Prostate gland (tissue), 2 donors: ENCODE results near the gene ADIRF. TPM values are rescaled to one million over a fixed set of nuclear protein-coding genes. Genes with fewer than 3 reads are reported as not detected.
"Not testable (repeated sequence)": the region's sequence is repeated elsewhere in the genome, so short reads cannot be mapped to it uniquely, and the experiment has no call there.

Experiments used
- DNase-seq: peaks from one replicate; pipeline ENCODE4 v3.0.0-alpha.2; 2019; ENCODE audit warnings: low spot score
- H3K27ac ChIP-seq, 2 donors: fragments of 200-600 bp; sonication (generic); 2 replicates each; pipeline ENCODE4 v1.5.1; 2017 to 2019
- H3K27me3 ChIP-seq: fragments of 200-600 bp; sonication (generic); replicated peaks from 2 replicates; pipeline ENCODE4 v1.5.1; 2019; ENCODE audit not compliant: insufficient read depth
- H3K36me3 ChIP-seq, 2 donors: fragments of 200-600 bp; sonication (generic); 1 replicate in 1 of 2; 2 replicates in 1 of 2; pipeline versions ENCODE4 v1.5.1 to v1.8.1; 2017 to 2019
- H3K4me1 ChIP-seq: fragments of 200-600 bp; sonication (generic); replicated peaks from 2 replicates; pipeline ENCODE4 v1.5.1; 2019
- H3K4me3 ChIP-seq, 2 donors: fragments of 200-600 bp; sonication (generic); 2 replicates each; pipeline ENCODE4 v1.5.1; 2017 to 2019
- H3K9me3 ChIP-seq: fragments of 200-600 bp; sonication (generic); 2 replicates; pipeline ENCODE4 v1.5.1; 2017
- CTCF ChIP-seq, 4 experiments: fragments of 200-600 bp in 2 of 4; fragments of 450-650 bp in 2 of 4; sonication (generic) in 2 of 4; IDR thresholded peaks; 1 replicate in 3 of 4; 2 replicates in 1 of 4; pipeline ENCODE4 v1.5.1; 2016 to 2019; ENCODE audit warnings: antibody characterized with exemption in 4 of 4, mild to moderate bottlenecking in 2 of 4, moderate library complexity in 2 of 4
- POLR2A ChIP-seq: fragments of 450-650 bp; IDR thresholded peaks from one replicate; pipeline ENCODE4 v1.6.1; 2016; ENCODE audit warnings: antibody characterized with exemption, mild to moderate bottlenecking
- POLR2AphosphoS5 ChIP-seq: sonication (generic); formaldehyde crosslinking; IDR thresholded peaks from one replicate; pipeline ENCODE4 v1.6.1; 2017; ENCODE audit warnings: antibody characterized with exemption
- WGBS: methylation state at CpG from one replicate; pipeline ENCODE4 v1.1.5; 2018; 5-methylcytosine and 5-hydroxymethylcytosine counted together
- intact Hi-C: fragments of 100-400 bp; cut with DNase I; formaldehyde crosslinking; loops from one replicate; pipeline ENCODE4 v1.14.2; 2022
- total RNA-seq, 2 donors: library from RNA; depleted of rRNA; stranded (reverse); fragments of >200 nt; gene quantifications; one replicate each; pipeline ENCODE4 v1.1.0, GENCODE V29; 2016

ADIRF gene
- total RNA-seq, 2 donors from 2014 or later = 128 to 347 TPM

GRCh38 chr10:86945361-86946212 is 22.7 kb upstream of the ADIRF start:
- Histone ChIP-seq H3K9me3 (no peaks in the 10 kb centered on the region), H3K4me1 (no peaks in the 10 kb centered on the region), H3K27me3 (no peaks in the 10 kb centered on the region), H3K27ac (no peak overlapping the region), H3K36me3 (no peaks in the 10 kb centered on the region), H3K4me3 (no peak overlapping the region)
- TF ChIP-seq POLR2AphosphoS5 (no peak), POLR2A (no peak), CTCF (IDR thresholded peaks at IDR 0.05) (no peak)
- WGBS = 72% methylated on average over 17 of the region's 18 CpGs
- intact Hi-C loops = no loop called here
- no peak for DNase-seq

GRCh38 chr10:86946213-86947155 is 21.8 kb upstream of the ADIRF start:
- Histone ChIP-seq H3K36me3 (no peaks in the 10 kb centered on the region), H3K4me1 (no peaks in the 10 kb centered on the region), H3K27me3 (no peaks in the 10 kb centered on the region), H3K27ac (no peak overlapping the region), H3K4me3 (no peak overlapping the region), H3K9me3 (no peaks in the 10 kb centered on the region)
- 83% methylated on average over 13 of the region's 13 CpGs for WGBS
- intact Hi-C loops = no loop called here
- DNase-seq = no peak
- no peak for TF ChIP-seq POLR2AphosphoS5
- no peak for TF ChIP-seq CTCF (IDR thresholded peaks at IDR 0.05)
- no peak for TF ChIP-seq POLR2A

GRCh38 chr10:86947806-86948205 is 20.5 kb upstream of the ADIRF start:
- H3K27me3 ChIP-seq, H3K4me3 ChIP-seq, H3K9me3 ChIP-seq, H3K27ac ChIP-seq, DNase-seq, H3K4me1 ChIP-seq, H3K36me3 ChIP-seq, intact Hi-C loops: not testable (repeated sequence)
- 94% methylated on average over 4 of the region's 4 CpGs for WGBS

GRCh38 chr10:86950349-86950748 is 17.9 kb upstream of the ADIRF start:
- DNase-seq = no peak
- H3K27me3 ChIP-seq = no peaks in the 10 kb centered on the region
- H3K4me3 ChIP-seq = no peak overlapping the region
- no peak for TF ChIP-seq CTCF (IDR thresholded peaks at IDR 0.05)
- no peak for TF ChIP-seq POLR2AphosphoS5
- TF ChIP-seq POLR2A = no peak
- no peaks in the 10 kb centered on the region for H3K4me1 ChIP-seq
- no peak overlapping the region for H3K27ac ChIP-seq
- H3K9me3 ChIP-seq = no peaks in the 10 kb centered on the region
- WGBS = 65% methylated on average over 1 of the region's 1 CpG
- intact Hi-C loops = no loop called here
- H3K36me3 ChIP-seq = no peaks in the 10 kb centered on the region

GRCh38 chr10:86951184-86951761 is 17.0 kb upstream of the ADIRF start:
- no peak for TF ChIP-seq POLR2A
- no peak for TF ChIP-seq POLR2AphosphoS5
- TF ChIP-seq CTCF (IDR thresholded peaks at IDR 0.05) = no peak
- H3K36me3 ChIP-seq = no peaks in the 10 kb centered on the region
- no peak overlapping the region for H3K4me3 ChIP-seq
- no peaks in the 10 kb centered on the region for H3K9me3 ChIP-seq
- no peaks in the 10 kb centered on the region for H3K27me3 ChIP-seq
- intact Hi-C loops = no loop called here
- no peak for DNase-seq
- no peak overlapping the region for H3K27ac ChIP-seq
- no peaks in the 10 kb centered on the region for H3K4me1 ChIP-seq
